Measurements from ENCODE around the gene CNOT6.
"Not testable (repeated sequence)": the region's sequence is repeated elsewhere in the genome, so short reads cannot be mapped to it uniquely, and the experiment has no call there.

Gene CNOT6

DNA sequence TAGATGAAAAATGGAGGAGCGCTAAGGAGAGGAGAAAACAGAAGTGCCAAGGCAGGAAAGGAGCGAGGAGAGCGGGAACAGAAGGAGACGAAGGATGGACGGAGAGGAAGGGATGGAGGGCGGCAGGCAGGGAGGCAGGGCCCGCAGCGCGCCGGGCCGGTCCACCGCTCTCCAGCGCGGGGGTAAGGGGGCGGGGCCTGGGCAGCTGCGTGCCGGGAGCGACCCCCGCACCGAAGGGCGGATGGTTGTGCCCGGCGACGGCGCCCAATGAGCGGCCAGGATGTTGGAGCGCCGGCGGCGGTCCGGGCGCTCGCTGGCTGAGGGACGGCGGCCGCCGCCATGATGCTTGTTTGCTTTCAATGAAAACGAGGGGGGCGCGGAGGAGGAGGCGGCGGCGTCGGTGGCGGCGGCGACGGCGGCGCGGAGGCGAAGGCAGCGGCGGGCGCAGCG is at the start of gene CNOT6:
Gene CNOT6 (plus strand): TSS at position 320 of the 450 bp plus-strand sequence. CDS start 34,898 bp downstream, outside the sequence.
- peak; percentile 91 for DNase-seq (ENCODE audit: low read depth)

DNA sequence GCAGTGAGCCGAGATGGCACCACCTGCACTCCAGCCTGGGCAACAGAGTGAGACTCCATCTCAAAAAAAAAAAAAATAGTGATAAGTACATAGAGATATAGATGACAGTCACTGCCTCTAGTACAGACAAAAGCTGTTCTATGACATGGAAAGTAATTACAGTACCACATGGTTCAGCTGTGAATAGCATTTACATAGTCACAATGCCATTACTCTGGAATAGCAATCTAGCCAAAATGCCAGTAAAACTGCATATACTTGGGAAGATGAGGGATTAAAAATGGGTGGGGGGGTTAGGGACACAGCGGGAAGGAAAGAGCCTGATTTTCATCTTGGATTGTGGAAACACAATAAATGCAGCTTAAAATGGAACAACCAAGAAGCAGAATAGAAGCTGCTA is 39.4 kb upstream of the CNOT6 start:
- DNase-seq (ENCODE audit: low read depth), result no peak

DNA sequence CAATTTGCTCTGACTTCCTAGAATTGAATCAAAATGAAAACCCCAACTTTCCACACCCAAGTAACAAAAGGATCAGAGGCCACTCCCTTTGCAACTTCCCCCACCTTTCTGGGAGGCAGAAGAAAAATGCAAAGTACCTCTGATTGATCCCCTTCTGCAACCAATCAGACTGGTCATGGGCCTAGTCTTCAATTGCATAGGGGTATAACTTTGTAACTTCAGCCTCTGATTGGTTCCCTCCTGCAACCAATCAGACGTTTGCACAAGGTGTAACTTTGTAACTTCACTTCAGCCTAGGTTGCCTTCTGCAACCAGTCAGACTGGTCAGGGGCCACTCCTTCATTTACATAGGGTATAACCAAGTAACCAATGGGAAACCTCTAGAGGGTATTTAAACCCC is 38.3 kb upstream of the CNOT6 start:
- no peak for DNase-seq (ENCODE audit: low read depth)

DNA sequence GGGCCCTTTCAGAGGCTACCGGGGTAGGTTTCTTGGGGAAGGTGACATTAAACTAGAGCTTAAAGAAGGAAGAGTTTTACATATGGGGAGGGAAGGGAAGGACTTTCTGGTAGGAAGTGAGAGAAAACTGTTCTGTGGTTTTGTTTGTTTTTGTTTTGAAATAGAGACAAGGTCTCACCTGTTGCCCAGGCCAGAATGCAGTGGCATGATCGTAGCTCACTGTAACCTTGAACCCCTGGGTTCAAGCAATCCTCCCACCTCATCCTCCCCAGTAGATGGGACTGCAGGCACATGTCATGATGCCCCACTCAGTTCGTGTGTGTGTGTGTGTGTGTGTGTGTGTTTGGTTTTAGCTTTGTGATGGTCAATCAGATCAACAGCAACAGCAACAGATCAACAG is 37.4 kb upstream of the CNOT6 start:
- DNase-seq (ENCODE audit: low read depth), result no peak

GRCh38 chr5:180458852-180459673 is 35.1 kb upstream of the CNOT6 start:
- not testable (repeated sequence) for DNase-seq (ENCODE audit: low read depth)

DNA sequence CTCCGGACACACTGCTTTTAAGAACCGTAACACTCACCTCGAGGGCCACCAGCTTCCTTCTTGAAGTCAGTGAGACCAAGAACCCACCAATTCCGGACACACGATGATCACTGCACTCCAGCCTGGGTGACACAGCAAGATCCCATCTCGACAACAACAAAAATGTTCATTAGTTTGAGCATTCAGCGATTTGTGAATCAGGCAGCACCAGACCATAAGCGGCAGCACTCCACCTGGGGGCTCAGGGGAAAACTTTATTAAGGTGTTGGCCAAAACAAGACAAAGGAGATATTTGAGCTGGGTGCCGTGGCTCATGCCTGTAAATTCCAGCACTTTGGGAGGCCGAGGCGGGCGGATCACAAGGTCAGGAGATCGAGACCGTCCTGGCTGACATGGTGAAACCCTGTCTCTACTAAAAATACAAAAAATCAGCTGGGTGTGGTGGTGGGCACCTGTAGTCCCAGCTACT is 34.5 kb upstream of the CNOT6 start:
- DNase-seq (ENCODE audit: low read depth), result not testable (repeated sequence)

- no peak for DNase-seq (ENCODE audit: low read depth)
These were observed 33.3 kb upstream of the CNOT6 start for GRCh38 chr5:180460834-180461233.

- DNase-seq (ENCODE audit: low read depth), result no peak
These were observed 32.9 kb upstream of the CNOT6 start for GRCh38 chr5:180461303-180461702.

DNA sequence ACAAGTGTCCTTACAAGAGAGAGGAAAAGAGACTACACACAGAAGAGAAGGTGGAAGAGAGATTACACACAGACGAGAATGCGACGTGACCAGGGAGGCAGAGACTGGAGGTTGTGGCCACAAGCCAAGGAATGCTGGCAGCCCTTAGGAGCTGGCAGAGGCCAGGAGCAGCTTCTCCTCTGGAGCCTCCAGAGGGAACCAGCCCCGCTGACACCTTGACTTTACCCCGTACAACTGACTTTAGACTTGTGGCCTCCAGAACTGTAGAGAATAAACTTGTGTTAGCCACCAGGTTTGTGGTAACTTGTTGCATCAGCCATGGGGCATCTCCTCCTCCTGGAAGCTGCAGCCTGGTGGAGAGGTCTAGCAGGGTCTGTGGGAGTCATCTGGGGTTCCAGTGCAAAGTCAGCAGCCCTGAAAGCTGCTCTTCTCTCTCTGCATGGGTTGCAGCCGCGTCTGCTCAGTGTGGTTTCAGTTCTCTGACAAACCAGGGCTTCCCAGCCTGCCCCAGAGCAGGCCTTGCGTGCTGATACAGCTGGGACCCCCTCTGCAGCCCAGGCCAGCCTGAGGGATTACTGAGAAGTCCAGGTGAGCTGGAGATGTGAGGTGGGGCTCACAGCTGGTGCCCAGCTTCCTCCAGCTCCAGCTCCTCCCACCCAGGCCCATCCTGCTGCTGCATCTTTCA is 30.8 kb upstream of the CNOT6 start:
- no peak for DNase-seq (ENCODE audit: low read depth)

DNA sequence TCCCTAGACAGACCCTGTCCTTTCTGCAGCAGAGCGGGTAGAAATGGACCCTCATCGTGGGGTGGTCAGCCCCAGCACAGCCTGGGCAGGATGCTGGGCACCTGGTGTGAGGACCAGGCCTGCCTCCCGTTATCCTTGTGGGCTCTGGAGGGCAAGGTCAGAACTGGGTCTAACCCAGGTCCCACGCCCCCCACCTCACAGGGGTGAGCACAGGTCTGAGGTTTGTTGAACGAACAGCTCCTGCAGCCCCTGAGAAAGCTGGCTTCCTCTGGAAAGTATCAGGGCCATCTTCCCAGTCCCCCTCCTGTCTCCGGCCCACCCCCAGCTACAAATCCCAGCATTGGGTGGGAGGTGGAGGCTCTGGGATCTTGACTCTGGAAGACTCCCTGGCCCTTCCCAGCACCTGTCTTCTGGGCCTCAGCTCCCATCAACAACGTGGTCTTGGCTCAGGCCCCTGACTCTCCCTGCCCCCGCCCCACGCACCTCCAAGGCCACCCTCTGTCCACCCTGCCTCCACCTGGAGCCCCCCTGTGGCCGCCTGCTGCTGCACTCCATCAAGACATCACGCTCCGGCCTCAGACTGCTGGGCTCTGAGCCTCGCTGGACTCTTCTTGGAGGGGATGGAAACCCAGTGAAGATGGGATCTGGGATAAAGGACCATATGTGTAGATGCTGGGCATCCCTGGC is 30.1 kb upstream of the CNOT6 start:
- DNase-seq (ENCODE audit: low read depth), result no peak

DNA sequence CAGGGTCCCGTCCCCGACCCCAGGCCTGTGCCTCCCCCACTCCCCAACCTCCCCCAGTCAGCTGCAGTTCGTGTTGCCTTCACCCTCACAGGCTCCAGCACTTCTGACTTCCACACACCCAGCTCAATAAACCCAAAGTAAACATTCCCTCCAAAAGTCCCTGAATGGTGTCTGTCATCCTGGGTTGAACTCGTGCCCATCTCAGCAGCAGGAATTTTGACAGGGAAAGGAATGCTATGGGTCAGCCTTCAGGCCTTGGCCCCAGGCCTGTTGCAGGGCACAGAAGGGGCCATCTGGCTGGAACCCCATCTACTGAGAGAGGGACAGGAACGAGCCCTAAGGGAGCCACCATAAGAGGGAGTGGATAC is 29.6 kb upstream of the CNOT6 start:
- DNase-seq (ENCODE audit: low read depth), result no peak

DNA sequence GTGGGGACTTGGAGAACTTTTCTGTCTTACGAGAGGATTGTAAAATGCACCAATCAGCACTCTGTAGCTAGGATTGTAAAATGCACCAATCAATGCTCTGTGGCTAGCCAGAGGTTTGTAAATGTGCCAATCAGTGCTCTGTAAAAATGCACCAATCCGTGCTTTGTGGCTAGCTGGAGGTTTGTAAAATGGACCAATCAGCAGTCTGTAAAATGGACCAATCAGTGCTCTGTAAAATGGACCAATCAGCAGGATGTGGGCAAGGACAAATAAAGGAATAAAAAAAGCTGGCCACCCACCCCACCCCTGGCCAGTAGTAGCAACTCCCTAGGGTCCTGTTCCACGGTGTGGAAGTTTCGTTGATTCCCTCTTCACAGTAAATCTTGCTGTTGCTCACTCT is 29.1 kb upstream of the CNOT6 start:
- not testable (repeated sequence) for DNase-seq (ENCODE audit: low read depth)

GRCh38 chr5:180466316-180466715 is 27.9 kb upstream of the CNOT6 start:
- no peak for DNase-seq (ENCODE audit: low read depth)

- no peak for DNase-seq (ENCODE audit: low read depth)
These were observed 26.9 kb upstream of the CNOT6 start for GRCh38 chr5:180467028-180467975.

DNA sequence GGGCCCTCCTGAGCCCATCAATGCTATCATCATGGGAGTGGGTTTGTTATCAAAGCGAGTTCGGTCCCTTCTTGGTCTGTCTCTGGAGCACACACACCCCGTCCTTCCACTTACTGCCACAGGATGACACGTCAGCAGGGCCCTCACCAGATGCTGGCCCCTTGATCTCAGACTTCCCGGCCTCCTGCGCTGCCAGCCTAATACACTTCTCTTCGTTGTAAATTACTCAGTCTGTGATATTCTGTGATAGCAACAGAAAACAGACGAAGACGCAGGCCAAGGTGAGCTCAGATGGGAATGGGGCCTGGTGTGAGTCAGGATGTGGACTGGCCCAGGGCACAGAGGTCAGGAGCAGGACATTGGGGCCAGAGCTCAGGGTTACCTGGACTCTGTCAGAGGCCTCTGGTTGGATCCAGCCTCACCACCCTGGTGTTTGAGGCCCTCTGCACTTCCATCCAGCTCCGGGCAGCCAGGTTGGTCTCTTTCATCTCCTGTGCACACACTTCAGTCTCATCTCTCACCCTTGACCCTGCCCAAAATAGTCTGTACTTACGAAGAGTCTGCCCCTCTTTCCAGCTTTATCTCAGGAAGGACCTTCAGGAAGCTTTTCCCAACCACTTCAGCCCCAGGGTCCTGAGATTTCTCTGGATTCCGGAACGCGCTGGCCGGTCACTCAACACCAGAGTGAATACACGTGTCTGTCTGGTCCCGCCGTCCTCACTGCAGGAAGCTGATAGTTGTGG is 26.0 kb upstream of the CNOT6 start:
- DNase-seq (ENCODE audit: low read depth), result no peak

- no peak for DNase-seq (ENCODE audit: low read depth)
These were observed 25.2 kb upstream of the CNOT6 start for GRCh38 chr5:180468732-180469585.

DNA sequence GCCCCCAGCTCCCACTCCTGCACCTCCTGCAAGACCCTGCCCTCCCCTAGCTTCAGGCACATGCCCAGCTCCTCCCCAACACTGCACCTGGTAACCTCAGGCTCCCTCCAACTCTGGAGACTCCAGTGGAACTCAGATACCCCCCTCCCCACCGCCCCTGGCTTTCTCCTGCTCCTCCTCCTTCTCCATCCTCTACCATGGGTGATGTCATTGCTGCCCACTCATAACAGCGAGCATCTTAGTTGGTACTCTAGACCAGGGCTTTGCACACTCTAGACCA is 24.7 kb upstream of the CNOT6 start:
- DNase-seq (ENCODE audit: low read depth), result no peak

- no peak for DNase-seq (ENCODE audit: low read depth)
These were observed 24.3 kb upstream of the CNOT6 start for GRCh38 chr5:180469866-180470265.

GRCh38 chr5:180470361-180470760 is 23.8 kb upstream of the CNOT6 start:
- no peak for DNase-seq (ENCODE audit: low read depth)

GRCh38 chr5:180470966-180471582 is 23.1 kb upstream of the CNOT6 start:
- DNase-seq (ENCODE audit: low read depth), result peak; percentile 6

Data from stimulated activated CD8-positive, alpha-beta memory T cell treated with anti-CD3 and anti-CD28 coated beads, Interleukin-15, amount 100 ng/mL, for 24 hours (primary cell).